GM19035 (cell line): ENCODE measurements around the gene RGR.

Experiments used
- ATAC-seq: cut with Tn5 transposase; IDR thresholded peaks from one replicate; pipeline ENCODE4 v1.9.1; 2021; ENCODE audit not compliant: unreplicated experiment

Gene RGR

GRCh38 chr10:84293171-84293570, 48.3 kb downstream of the RGR start:
- no peak for ATAC-seq

GRCh38 chr10:84293574-84294016, 48.7 kb downstream of the RGR start:
- ATAC-seq = no peak

- peak; percentile 75 for ATAC-seq
Measured at GRCh38 chr10:84294766-84295447, 50.1 kb downstream of the RGR start.

GRCh38 chr10:84296091-84296981, 51.5 kb downstream of the RGR start:
- ATAC-seq = no peak

GRCh38 chr10:84298057-84298456, 53.2 kb downstream of the RGR start:
- ATAC-seq = no peak

GRCh38 chr10:84302223-84302622, 57.4 kb downstream of the RGR start:
- ATAC-seq = no peak

GRCh38 chr10:84306751-84307384, 62.0 kb downstream of the RGR start:
- ATAC-seq = no peak

- no peak for ATAC-seq
Measured at GRCh38 chr10:84308021-84308420, 63.2 kb downstream of the RGR start.

GRCh38 chr10:84308481-84309304, 63.8 kb downstream of the RGR start:
- ATAC-seq = no peak
